Esophagus muscularis mucosa (tissue), 4 donors: ENCODE results near the gene HDLBP.

Source experiments
- EP300 ChIP-seq: sonication (generic); formaldehyde crosslinking; IDR thresholded peaks from one replicate; pipeline ENCODE4 v1.6.1; 2017; ENCODE audit warnings: antibody characterized with exemption
- POLR2A ChIP-seq: fragments of 450-650 bp; IDR thresholded peaks from one replicate; pipeline ENCODE4 v1.6.1; 2017; ENCODE audit warnings: antibody characterized with exemption, moderate library complexity, mild to moderate bottlenecking, low read depth
- POLR2AphosphoS5 ChIP-seq, 2 donors: sonication (generic); formaldehyde crosslinking; IDR thresholded peaks; one replicate each; pipeline ENCODE4 v1.6.1; 2017; ENCODE audit warnings: antibody characterized with exemption in 2 of 2
- TF ChIP-seq, protein P1 (sequence below), 3 experiments: fragments of 200-600 bp in 2 of 3; fragments of 450-650 bp in 1 of 3; sonication (generic) in 2 of 3; IDR thresholded peaks; one replicate each; pipeline ENCODE4 v1.5.1; 2017 to 2019; ENCODE audit warnings: antibody characterized with exemption in 3 of 3, mild to moderate bottlenecking in 2 of 3, moderate library complexity in 1 of 3

DNA sequence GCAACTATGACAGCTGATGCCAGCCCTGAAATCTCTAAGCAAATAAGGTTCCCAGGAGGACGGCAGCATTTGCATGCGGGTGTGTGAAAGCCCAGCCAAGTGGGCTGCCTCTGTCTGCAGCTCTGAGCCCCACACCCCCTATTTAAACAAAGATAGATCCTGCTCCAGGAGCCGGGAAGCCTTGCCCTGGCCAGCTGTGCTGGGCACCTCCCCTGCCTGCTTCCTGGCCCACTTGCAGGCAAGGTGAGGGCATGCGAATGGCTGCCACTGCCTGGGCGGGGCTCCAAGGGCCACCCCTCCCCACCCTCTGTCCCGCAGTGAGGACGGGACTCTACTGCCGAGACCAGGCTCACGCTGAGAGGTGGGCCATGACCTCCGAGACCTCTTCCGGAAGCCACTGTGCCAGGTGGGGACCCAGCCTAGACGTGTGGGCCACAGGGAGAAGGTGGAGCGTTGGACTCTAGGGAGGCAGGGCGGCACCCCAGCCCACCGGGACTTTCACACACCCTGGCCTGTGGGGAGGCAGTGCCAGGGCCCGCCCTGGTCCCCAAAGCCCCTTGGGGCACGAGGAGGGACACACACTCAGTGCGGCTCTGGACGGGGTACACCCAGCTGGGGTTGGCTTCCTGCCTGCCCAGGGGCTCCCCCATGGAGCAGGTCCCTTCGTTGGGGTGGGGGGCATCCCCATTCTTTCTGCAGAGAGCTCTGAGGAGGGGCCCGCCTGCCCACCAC lies 126.9 kb downstream of the HDLBP start, which contains the start of gene ANO7:
- TF ChIP-seq, protein P1, sequence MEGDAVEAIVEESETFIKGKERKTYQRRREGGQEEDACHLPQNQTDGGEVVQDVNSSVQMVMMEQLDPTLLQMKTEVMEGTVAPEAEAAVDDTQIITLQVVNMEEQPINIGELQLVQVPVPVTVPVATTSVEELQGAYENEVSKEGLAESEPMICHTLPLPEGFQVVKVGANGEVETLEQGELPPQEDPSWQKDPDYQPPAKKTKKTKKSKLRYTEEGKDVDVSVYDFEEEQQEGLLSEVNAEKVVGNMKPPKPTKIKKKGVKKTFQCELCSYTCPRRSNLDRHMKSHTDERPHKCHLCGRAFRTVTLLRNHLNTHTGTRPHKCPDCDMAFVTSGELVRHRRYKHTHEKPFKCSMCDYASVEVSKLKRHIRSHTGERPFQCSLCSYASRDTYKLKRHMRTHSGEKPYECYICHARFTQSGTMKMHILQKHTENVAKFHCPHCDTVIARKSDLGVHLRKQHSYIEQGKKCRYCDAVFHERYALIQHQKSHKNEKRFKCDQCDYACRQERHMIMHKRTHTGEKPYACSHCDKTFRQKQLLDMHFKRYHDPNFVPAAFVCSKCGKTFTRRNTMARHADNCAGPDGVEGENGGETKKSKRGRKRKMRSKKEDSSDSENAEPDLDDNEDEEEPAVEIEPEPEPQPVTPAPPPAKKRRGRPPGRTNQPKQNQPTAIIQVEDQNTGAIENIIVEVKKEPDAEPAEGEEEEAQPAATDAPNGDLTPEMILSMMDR (IDR thresholded peaks at IDR 0.05), result no peak
- no peak for TF ChIP-seq POLR2A
- TF ChIP-seq POLR2AphosphoS5 (IDR thresholded peaks at IDR 0.05), result no peak
- TF ChIP-seq EP300, result no peak
